Measurements from ENCODE around the gene LPCAT1.

- TF ChIP-seq TCF12 (IDR thresholded peaks at IDR 0.05; ENCODE audit: low read depth, low read length) (no peak), KAT2A (conservative IDR thresholded peaks at IDR 0.05; ENCODE audit: control insufficient read depth, low read depth, low read length) (no peak)
Observed at GRCh38 chr5:1561402-1561929, 37.7 kb upstream of the LPCAT1 start.
